Peyer's patch (tissue), 4 donors: ENCODE results near the gene EPHB1.

Source experiments
- CTCF ChIP-seq, 6 experiments: fragments of 450-650 bp in 4 of 6; fragments of 200-600 bp in 2 of 6; sonication (generic) in 1 of 6; IDR thresholded peaks; one replicate each; pipeline ENCODE4 v1.5.1; 2017 to 2019; ENCODE audit warnings: antibody characterized with exemption in 6 of 6, mild to moderate bottlenecking in 3 of 6, moderate library complexity in 1 of 6
- POLR2A ChIP-seq, 2 donors: fragments of 450-650 bp; IDR thresholded peaks; one replicate each; pipeline ENCODE4 v1.5.1; 2017; ENCODE audit warnings: antibody characterized with exemption in 2 of 2, mild to moderate bottlenecking in 2 of 2, moderate library complexity in 2 of 2

- no peak for TF ChIP-seq CTCF (IDR thresholded peaks at IDR 0.05)
- no peak for TF ChIP-seq POLR2A (IDR thresholded peaks at IDR 0.05)
Measured at GRCh38 chr3:135020181-135020580, 225.1 kb downstream of the EPHB1 start.
